ENCODE results near the gene AKR1C3. TPM values are rescaled to one million over a fixed set of nuclear protein-coding genes. Genes with fewer than 3 reads are reported as not detected.

Gene AKR1C3
- 5.4 and 8.9 TPM in 2 replicates for polyA plus RNA-seq

DNA sequence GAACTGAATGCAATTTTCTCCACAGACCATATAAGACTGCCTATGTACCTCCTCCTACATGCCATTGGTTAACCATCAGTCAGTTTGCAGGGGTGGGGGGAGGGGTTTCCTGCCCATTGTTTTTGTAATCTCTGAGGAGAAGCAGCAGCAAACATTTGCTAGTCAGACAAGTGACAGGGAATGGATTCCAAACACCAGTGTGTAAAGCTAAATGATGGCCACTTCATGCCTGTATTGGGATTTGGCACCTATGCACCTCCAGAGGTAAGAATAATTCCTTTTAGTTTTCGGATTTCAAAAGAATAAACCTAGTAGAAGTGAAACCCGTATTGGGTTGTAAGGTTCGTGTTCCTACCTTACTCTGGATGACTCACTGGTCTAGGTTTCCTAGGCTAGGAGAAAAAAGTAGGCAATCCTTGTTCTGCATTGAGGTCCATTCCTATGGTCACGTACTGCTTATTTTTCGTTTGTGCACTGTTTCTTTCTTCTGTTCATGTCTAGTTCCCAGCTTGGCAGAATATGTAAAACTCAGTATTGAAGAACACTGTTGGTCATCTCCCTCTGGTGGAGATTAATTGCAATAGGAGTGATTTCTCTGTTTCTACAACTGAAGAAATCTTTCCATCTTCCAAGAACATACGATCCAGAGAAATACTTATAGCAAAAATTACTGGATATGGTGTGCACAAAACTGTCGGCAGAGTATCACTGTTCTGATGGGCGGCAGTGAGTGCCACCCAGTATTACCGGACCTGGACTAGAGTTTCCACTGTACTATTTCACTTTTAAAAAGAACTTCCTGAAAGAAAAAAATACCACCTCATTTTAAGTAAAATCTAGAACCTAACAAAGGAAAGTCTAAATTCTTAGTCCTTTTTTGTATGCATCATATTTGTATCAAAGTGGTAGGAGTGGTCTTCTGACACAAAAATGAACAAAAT is at the start of gene AKR1C3:
Gene AKR1C3 (plus strand): TSS at position 150 of the 941 bp plus-strand sequence. CDS start 31 bp downstream, at position 181.

Other genes starting within 250 kb of the AKR1C3 start
- gene AKR1C1, start 131.0 kb upstream of the AKR1C3 start, polyA plus RNA-seq: 0.85 and 25.5 TPM in 2 replicates
- gene AKR1C2, start 90.6 kb upstream of the AKR1C3 start, polyA plus RNA-seq: 14.1 and 29.0 TPM in 2 replicates
- gene AKR1C8, start 90.7 kb downstream of the AKR1C3 start, polyA plus RNA-seq: not detected in 2 replicates
- gene AKR1C4, start 102.4 kb downstream of the AKR1C3 start, polyA plus RNA-seq: not detected in 2 replicates

Measured in Purkinje cell (primary cell).